ENCODE data around the gene DAB1.

DNA sequence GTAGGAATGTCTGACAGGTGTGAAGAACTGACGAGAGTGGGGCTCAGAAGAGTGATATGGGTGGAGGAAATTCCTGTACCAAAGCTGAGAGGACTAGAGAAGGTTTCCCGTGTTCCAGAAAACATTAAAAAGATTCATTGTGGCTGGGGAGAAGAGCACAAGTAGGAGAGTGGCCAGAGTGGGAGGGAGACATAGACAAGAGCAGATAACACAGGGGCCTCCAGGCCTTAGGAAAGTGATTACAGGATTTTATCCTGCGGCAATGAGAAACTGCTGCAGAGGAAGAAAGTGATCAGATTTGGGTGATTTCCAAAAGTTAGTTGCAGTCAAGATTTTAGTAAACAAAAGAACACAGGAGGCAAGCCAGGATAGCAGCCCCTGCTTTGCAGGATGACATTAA lies 465.9 kb downstream of the DAB1 start:
- TF ChIP-seq RAD21 (IDR thresholded peaks at IDR 0.05; ENCODE audit: low read depth) (no peak), SRF (IDR thresholded peaks at IDR 0.05; ENCODE audit: low read depth) (no peak), TCF7L2 (IDR thresholded peaks at IDR 0.05; ENCODE audit: borderline replicate concordance, extremely low read depth, insufficient read depth, insufficient read length) (no peak), POLR2A (IDR thresholded peaks at IDR 0.05; ENCODE audit: borderline replicate concordance, extremely low read depth, insufficient read depth, insufficient read length) (no peak)
- TF ChIP-seq, protein P1, sequence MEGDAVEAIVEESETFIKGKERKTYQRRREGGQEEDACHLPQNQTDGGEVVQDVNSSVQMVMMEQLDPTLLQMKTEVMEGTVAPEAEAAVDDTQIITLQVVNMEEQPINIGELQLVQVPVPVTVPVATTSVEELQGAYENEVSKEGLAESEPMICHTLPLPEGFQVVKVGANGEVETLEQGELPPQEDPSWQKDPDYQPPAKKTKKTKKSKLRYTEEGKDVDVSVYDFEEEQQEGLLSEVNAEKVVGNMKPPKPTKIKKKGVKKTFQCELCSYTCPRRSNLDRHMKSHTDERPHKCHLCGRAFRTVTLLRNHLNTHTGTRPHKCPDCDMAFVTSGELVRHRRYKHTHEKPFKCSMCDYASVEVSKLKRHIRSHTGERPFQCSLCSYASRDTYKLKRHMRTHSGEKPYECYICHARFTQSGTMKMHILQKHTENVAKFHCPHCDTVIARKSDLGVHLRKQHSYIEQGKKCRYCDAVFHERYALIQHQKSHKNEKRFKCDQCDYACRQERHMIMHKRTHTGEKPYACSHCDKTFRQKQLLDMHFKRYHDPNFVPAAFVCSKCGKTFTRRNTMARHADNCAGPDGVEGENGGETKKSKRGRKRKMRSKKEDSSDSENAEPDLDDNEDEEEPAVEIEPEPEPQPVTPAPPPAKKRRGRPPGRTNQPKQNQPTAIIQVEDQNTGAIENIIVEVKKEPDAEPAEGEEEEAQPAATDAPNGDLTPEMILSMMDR (IDR thresholded peaks at IDR 0.05 in 2 of 3, conservative IDR thresholded peaks at IDR 0.05 in 1 of 3; ENCODE audit: borderline replicate concordance in 1 of 3, insufficient read depth in 1 of 3, low read depth in 2 of 3, low read length in 2 of 3): no peak

All from HCT116 (cell line).